ENCODE results near the gene TUSC2.

- TF ChIP-seq CTCF (IDR thresholded peaks at IDR 0.05) (no peak), POLR2A (IDR thresholded peaks at IDR 0.05) (no peak)
Measured at GRCh38 chr3:50318615-50319014, 9.4 kb downstream of the TUSC2 start.

Data from esophagus squamous epithelium (tissue), 4 donors.